LHCN-M2 (cell line): ENCODE results near the gene P2RX6. TPM values are rescaled to one million over a fixed set of nuclear protein-coding genes. Genes with fewer than 3 reads are reported as not detected.

Experiments used
- DNase-seq: peaks from one replicate; pipeline ENCODE4 v3.0.0-alpha.2; 2012; ENCODE audit warnings: low read depth
- total RNA-seq: library from RNA; depleted of rRNA; stranded (reverse); fragments of >200 nt; gene quantifications from 2 replicates; pipeline ENCODE4 v1.2.3, GENCODE V29; 2014; rRNA removed

The P2RX6 gene
- total RNA-seq, 1 experiment from 2014 or later: 63.5 TPM

DNA sequence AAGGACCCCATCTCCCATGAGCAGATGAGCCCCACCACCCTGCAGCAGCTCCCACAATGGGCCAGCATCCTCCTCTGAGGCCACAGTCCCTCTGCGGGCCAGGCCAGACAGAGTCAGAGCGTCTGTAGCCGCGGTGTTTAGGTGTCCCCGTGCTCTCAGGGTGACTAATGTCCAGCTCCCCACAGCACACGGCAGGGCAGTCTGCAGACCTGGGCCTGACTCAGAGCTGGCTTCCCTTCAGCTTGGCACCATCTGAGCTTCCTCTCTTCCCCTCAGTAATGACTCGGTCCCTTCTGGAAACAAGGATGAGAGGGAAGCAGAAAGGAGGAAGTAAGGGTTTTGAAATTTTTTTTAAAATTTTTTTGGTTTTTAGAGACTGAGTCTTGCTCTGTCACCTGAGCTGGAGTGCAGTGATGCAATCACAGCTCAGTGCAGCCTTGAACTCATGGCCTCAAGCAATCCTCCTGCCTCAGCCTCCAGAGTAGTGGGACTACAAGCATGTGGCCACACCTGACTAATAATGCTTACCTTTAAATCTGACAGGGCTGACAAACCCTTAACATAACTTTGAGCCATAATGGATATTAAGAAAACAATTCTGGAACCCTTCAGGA lies 59.2 kb downstream of the P2RX6 start:
- DNase-seq: peak; percentile 81

DNA sequence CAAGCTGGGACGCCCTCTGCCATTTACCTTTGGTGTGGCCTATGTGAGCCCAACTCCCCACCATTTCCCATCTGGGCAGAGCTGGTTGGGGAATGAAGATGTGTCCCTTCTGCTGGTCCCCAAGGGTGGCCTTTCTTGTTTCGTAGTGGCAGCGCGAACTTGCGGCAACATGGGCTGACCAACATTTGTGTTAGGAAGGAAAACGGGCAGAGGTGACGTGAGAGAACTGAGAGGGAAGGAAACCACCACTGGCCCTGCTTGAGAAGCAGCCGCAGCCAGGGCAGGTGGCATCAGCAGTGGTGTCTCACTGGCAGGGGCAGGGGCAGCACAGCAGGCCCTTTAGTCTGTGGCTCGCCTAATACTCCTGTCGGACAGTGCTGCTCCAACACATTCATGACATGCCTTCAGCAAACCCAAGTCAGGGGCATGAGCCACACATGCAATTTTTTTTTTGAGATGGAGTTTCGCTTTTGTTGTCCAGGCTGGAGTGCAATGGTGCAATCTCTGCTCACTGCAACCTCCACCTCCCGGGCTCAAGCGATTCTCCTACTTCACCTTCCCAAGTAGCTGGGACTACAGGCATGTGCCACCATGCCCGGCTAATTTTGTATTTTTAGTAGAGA lies 60.7 kb downstream of the P2RX6 start:
- DNase-seq: no peak

DNA sequence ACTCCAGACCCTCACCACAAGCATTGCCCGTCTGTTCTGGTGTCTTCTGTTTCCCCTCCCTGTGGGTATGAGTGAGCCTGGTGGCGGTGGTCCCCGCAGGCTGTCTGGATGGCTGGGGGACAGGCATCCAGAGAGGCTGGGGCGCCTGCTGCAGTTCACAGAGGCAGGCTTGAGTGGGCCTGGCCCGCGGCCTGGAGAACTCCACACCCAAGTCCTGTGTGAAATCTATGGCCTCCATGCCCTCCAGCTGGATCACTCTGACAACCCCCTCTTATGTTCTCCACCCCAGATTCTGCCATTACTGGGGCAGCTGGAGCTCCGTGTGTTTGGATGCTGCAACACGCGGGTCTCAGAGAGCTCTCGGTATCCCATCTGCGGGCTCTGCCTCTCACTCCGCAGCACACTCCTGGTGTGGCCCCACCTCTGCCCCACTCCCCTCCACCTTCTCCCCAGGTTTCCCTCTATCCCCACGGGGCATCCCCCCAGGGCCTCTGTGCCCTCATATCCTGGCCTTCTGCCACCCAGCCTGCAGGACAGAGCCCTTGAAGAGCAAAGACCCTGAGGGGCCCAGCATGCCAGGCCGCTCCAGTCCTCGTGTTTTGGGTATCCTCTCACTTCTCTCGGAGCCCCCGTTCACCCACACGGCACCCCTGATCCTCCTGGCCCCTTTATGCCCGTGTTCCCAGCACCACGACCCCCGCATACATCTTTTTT lies 62.1 kb downstream of the P2RX6 start:
- DNase-seq: no peak

Other genes with a start within 250 kb of the P2RX6 start
- gene SERPIND1, start 241.1 kb upstream of the P2RX6 start, total RNA-seq: 0.13 and 0.17 TPM in 2 replicates
- gene PI4KA, start 156.4 kb upstream of the P2RX6 start, total RNA-seq: 28.4 and 40.0 TPM in 2 replicates
- 14.7 and 14.9 TPM in 2 replicates for gene SNAP29, start 156.2 kb upstream of the P2RX6 start, total RNA-seq
- 46.2 and 50.0 TPM in 2 replicates for gene CRKL, start 97.8 kb upstream of the P2RX6 start, total RNA-seq
- gene AIFM3, start 47.9 kb upstream of the P2RX6 start, total RNA-seq: 0.13 TPM in 1 of 2 replicates, not detected in the other
- gene LZTR1, start 32.9 kb upstream of the P2RX6 start, total RNA-seq: 57.6 and 64.1 TPM in 2 replicates
- 73.7 and 79.7 TPM in 2 replicates for gene THAP7, start 13.0 kb upstream of the P2RX6 start, total RNA-seq
- 0.06 and 0.40 TPM in 2 replicates for gene SLC7A4, start 17.4 kb downstream of the P2RX6 start, total RNA-seq
- gene LRRC74B, start 30.8 kb downstream of the P2RX6 start, total RNA-seq: 0.11 and 0.13 TPM in 2 replicates